ENCODE measurements around the gene CHTF8.
A peak's percentile ranks its signal among the peaks of the same experiment; 100 is the strongest.

CHTF8 gene

DNA sequence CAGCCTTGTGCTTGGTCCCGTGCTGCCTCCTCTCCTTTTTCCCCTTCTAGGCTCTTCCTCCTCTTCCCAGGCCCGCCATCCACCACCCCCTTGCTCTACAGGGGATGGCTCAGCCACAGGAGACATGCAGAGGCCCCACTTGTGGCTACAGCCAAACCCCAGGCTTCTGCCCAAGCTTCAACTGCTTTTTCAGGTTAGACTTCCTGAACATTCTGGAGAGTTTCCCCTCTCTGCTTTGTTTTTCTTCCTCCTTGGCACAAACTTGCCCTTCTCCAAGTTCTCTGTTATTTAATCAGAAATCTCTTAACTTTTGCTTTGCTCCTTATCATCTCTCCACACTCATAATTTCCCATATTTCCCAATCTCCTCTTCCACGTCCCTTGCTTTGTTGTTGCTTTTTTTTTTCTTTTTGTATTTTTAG, 45.2 kb downstream of the CHTF8 start:
- DNase-seq = no peak

DNA sequence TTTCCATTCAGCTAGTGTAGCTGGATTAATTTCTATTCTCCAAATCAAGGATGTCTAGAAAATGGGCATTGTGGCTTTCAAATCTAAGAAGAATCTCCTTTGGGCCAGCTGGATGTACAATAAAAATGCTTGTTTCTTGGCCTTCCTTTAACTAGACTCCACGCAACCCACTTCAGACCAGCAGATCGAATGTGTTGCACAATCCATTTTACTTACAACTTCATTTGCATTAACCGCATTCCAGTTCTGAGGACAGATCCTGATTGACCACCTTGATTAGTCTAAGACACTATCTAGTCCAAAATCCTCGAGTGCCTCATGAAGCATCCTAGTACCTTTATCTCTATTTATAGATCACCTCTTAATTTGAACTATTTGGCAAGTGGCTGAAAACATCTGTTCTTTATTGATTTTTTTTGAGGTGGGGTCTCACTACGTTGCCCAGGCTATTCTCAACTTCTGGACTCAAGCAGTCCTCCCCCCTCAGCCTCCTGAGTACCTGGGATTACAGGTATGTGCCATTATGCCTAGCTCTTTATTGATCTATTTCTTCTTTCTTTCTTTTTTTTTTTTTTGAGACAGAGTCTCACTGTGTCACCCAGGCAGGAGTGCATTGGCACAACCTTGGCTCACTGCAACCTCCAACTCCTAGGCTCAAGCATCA, 47.2 kb downstream of the CHTF8 start:
- DNase-seq = no peak

DNA sequence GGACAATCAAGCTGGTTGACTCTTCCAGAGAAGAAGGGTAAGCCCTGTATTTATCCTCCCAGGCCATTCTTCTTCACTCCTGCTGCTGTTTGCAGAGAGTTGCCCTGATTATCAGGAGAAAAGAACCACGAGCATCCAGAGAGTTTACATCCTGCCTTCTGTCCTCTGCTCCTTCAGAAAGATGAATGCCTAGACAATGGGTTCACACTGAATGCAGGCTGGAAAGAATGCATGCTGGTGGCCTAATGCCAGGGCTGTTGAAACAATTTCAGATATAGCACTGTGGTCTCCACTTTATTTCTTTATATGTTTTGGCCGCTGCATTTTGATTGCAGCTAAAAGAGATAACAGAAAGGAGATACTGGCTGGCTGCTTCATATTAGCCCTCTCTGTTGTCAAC, 48.1 kb downstream of the CHTF8 start:
- no peak for DNase-seq

DNA sequence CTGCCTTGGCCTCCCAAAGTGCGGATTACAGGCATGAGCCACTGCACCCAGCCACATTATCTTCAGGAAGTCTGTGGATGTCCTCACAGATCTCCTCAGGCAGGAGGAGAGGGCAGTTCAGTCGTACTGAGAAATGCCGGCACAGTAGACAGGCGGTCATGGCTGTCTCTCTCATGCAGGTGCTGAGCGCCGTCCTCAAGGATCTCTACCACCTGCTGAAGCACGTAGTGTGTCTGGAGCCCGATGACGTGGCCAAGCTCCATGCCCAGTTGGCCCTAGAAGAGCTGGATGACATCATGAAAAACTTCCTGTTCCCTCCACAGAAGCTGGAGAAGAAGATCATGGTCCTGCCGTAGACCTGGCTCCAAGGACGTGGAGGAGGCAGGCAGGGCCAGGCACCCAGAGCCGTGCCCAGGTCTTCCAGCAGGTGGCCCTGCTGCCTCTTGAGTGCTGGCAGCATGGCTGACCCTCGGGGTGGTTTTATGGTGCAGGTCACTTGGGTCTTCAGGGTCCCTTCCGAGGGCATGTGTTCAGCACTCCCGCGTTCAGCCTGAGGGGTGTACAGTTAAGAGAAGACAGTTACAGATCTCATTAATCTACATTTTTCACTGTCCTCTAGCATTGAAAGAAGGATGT, 49.0 kb downstream of the CHTF8 start:
- DNase-seq = no peak

DNA sequence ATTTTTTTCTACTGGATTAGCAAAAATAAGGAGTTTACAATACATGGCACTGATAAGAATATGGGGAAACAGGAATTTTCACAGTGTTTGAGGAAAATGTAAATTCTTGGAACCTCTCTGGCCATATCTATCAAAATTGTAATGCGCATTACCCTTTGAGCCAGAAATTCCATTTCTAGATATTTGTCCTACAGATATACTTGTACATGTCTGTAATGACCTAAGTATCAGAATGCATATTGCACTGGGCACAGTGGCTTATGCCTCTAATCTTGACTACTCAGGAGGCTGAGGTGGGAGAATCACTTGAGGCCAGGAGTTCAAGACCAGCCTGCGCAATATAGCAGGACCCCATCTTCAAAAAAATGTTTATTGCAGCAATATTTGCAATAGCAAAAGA, 52.7 kb downstream of the CHTF8 start:
- no peak for DNase-seq

DNA sequence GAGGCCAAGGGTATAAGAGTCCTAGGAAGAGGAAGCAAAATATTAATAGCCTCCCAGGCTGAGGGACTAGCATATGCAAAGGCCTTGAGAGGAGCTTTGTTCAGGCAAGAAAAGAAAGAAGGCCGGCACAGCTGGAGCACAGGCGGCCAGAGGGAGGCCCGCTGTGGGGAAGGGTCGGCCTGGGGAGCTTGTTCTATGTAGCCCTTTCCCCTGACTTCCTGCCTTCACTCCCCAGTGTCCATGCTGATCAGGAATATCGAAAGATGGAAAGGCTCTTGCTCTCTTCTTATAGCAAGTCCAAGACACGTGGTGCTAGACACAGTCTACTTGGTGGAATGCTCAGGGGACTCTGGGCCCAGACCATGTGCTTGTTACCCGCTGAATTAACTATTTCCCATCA, 54.3 kb downstream of the CHTF8 start:
- DNase-seq = no peak

DNA sequence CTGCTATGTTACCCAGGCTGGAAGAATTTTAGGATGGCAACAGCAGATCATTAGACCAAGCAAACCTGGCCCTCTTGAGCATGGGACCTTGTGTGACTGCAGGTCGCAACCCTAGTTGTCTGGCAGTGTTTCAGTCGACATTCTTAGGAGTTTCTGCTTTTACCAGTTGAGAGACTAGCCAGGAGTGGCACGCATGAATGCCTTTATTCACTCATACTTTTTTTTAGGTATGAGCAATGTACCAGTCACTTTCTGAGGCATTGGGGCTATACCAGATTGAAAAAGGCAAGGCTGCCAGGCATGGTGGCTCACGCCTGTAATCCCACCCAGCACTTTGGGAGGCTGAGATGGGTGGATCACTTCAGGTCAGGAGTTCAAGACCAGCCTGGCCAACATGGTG, 55.1 kb downstream of the CHTF8 start:
- no peak for DNase-seq

DNA sequence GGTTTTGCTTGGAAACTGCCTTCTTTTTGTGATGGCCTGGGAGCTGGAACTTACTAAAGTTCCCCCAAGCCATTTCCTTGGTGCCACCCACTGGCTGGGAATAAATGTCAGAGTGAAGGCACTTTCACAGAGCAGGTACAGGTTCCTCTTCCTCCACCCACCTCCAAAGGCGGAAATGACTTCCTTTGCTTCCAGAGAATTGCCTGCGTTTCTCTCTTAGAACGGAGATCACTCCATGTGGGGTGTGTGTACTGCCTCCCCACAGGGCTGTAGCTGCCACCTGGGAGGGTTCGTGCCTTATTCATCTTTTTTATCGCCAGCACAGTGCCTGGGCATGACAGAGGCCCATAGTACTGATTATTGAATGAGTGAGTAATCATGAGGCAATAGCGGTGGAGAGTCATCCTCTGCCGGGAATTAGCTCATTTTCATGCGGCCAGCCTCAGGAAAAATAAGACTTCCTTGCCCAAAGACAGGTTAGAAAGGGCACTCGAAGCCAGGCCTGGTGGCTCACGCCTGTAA, 59.1 kb downstream of the CHTF8 start:
- DNase-seq = peak in 1 of 51 donors; percentile 14

DNA sequence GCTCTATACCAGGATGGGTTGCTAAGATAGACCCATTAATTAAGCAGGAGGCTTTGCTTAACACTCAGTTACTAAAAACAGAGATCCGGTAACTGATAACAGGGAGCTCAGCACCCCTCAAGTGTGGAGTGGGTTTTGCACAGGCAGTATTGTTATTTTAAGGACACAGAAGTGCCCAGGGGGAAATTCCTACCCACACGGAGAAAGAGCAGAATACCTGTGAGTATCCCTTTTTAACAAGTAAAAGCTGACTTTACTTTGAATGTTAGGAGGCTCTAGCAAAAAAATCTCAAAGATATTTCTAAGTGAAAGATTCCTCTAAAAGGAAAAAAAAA, 59.8 kb downstream of the CHTF8 start:
- no peak for DNase-seq

DNA sequence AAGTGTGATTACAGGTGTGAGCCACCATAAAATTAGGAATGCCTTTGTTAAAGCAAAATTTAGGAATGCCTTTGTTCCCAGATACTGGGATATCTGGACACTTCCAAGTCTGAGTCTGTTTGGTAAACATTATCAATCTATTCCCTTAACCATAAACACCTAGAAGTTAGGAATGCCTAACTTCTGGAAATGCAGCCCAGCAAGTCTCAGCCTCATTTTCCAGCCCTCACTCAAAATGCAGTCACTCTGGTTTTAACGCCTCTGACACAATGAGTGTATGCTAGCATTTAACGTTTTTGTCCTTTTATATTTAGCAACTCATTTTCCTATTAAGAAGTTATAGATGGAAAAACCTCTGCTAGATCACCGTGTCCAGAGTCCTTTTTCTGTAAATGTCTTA, 61.4 kb downstream of the CHTF8 start:
- DNase-seq = no peak

DNA sequence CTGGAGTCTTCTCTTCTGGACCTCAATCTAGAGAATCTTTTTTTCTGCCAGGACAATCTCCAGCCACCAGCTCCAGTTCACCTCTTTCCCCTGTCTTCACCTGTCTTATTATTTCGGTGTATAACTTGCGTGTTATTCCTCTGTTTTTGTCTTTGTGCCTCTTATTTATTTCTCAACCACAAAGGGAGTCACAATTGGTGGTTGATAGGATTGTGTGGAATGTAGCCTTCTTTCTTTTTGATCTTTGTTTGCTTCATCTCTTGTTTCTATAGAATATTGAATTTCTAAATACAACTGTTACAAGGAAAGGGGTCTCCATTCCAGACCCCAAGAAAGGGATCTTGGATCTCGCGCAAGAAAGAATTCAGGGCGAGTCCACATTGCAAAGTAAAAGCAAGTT, 62.9 kb downstream of the CHTF8 start:
- DNase-seq = no peak

Measured in hypothalamus (tissue), 51 donors.